Measurements from ENCODE around the gene SIDT2.
"Not testable (repeated sequence)": the region's sequence is repeated elsewhere in the genome, so short reads cannot be mapped to it uniquely, and the experiment has no call there.

SIDT2 gene

GRCh38 chr11:117205211-117205818 is 26.8 kb downstream of the SIDT2 start:
- DNase-seq = no peak

- not testable (repeated sequence) for DNase-seq
Observed at GRCh38 chr11:117206111-117206510, 27.6 kb downstream of the SIDT2 start.

- not testable (repeated sequence) for DNase-seq
Observed at GRCh38 chr11:117206859-117207258, 28.3 kb downstream of the SIDT2 start.

- DNase-seq = not testable (repeated sequence)
Observed at GRCh38 chr11:117207481-117207880, 28.9 kb downstream of the SIDT2 start.

- not testable (repeated sequence) for DNase-seq
Observed at GRCh38 chr11:117208710-117209109, 30.2 kb downstream of the SIDT2 start.

GRCh38 chr11:117209351-117210125 is 31.0 kb downstream of the SIDT2 start:
- DNase-seq = not testable (repeated sequence)

- no peak for DNase-seq
Observed at GRCh38 chr11:117210620-117211019, 32.1 kb downstream of the SIDT2 start.

GRCh38 chr11:117212697-117213355 is 34.3 kb downstream of the SIDT2 start:
- no peak for DNase-seq

GRCh38 chr11:117214404-117215110 is 36.0 kb downstream of the SIDT2 start:
- no peak for DNase-seq

GRCh38 chr11:117217141-117218084 is 38.9 kb downstream of the SIDT2 start:
- no peak for DNase-seq

GRCh38 chr11:117218133-117218915 is 39.8 kb downstream of the SIDT2 start:
- no peak for DNase-seq

GRCh38 chr11:117219001-117219400 is 40.5 kb downstream of the SIDT2 start:
- no peak for DNase-seq

- no peak for DNase-seq
Observed at GRCh38 chr11:117219455-117219854, 40.9 kb downstream of the SIDT2 start.

- DNase-seq = no peak
Observed at GRCh38 chr11:117219995-117220394, 41.5 kb downstream of the SIDT2 start.

GRCh38 chr11:117220568-117220967 is 42.0 kb downstream of the SIDT2 start:
- DNase-seq = no peak

- DNase-seq = no peak
Observed at GRCh38 chr11:117220999-117221774, 42.6 kb downstream of the SIDT2 start.

- DNase-seq = no peak
Observed at GRCh38 chr11:117221775-117222517, 43.4 kb downstream of the SIDT2 start.

- no peak for DNase-seq
Observed at GRCh38 chr11:117222991-117223740, 44.6 kb downstream of the SIDT2 start.

All from NCI-H1048 (cell line).